ENCODE data around the gene FBXL13. TPM values are rescaled to one million over a fixed set of nuclear protein-coding genes. Genes with fewer than 3 reads are reported as not detected.
"Not testable (repeated sequence)": the region's sequence is repeated elsewhere in the genome, so short reads cannot be mapped to it uniquely, and the experiment has no call there.

Gene FBXL13
- total and polyA plus RNA-seq, 10 of the 15 experiments (the other 5 are each of a cell fraction or from before 2014, with no cell fraction given), result 0.08 to 0.95 (median 0.28) TPM; not detected in 2

- CTCF ChIA-PET, result interaction anchor here (1.0 to 1.2 kb wide), 2 partner anchors 10 to 13 kb away, joined by 3 read pairs; no protein-coding TSS in a partner anchor
- FAIRE-seq (no peak), ATAC-seq (no peak), DNase-seq (ENCODE audit: low read depth, low spot score) (no peak)
- Histone ChIP-seq H3K27ac (ENCODE audit: control insufficient read depth, insufficient read depth) (no peak overlapping the region), H3K27me3 (replicated peaks in 1 of 2; ENCODE audit: control insufficient read depth in 2 of 2, insufficient read depth in 2 of 2, low read length in 1 of 2) (no peaks in the 10 kb centered on the region), H3K4me1 (ENCODE audit: control insufficient read depth, insufficient read depth, low read length) (no peaks in the 10 kb centered on the region), H3K4me2 (ENCODE audit: control insufficient read depth, insufficient read depth) (no peak overlapping the region), H2AFZ (ENCODE audit: control insufficient read depth, low read depth, low read length) (no peak overlapping the region), H3K79me2 (ENCODE audit: control insufficient read depth, insufficient read depth, low read length) (no peaks in the 10 kb centered on the region), H3K4me3 (no peak overlapping the region), H4K20me1 (ENCODE audit: control insufficient read depth, insufficient read depth) (no peaks in the 10 kb centered on the region), H3K9me3 (replicated peaks; ENCODE audit: control insufficient read depth, insufficient read depth, low read length) (no peaks in the 10 kb centered on the region), H3K9ac (ENCODE audit: control insufficient read depth, insufficient read depth, low read length) (no peak overlapping the region), H3K36me3 (ENCODE audit: control insufficient read depth in 2 of 2, insufficient read depth in 2 of 2, low read length in 1 of 2) (no peaks in the 10 kb centered on the region)
- in situ Hi-C loops (cut with MboI), result no loop called here
- WGBS (ENCODE audit: insufficient coverage, insufficient replicate concordance, low lambda C conversion rate, missing lambda C conversion rate), result 48% methylated on average over 2 of the region's 2 CpGs
- intact Hi-C loops (cut with micrococcal nuclease; ENCODE audit: unreplicated experiment), result no loop called here
- POLR2A ChIA-PET, result no interaction called here
- TF ChIP-seq IRF5 (IDR thresholded peaks at IDR 0.05; ENCODE audit: borderline replicate concordance) (no peak), MLLT1 (IDR thresholded peaks at IDR 0.05) (no peak)
- BruUV-seq (replicated peaks), result no TSS peak
- RAD21 ChIA-PET (ENCODE audit: unreplicated experiment), result no interaction called here
- SMC1A ChIA-PET (ENCODE audit: uncharacterized antibody, unreplicated experiment), result interaction anchor here (0.7 to 1.4 kb wide), 2 partner anchors 10 to 237 kb away, joined by 3 to 4 read pairs; no protein-coding TSS in a partner anchor
Observed at GRCh38 chr7:103048833-103049232, 25.8 kb downstream of the FBXL13 start.

GRCh38 chr7:103041815-103042214, 32.8 kb downstream of the FBXL13 start:
- H4K20me1 ChIP-seq (ENCODE audit: control insufficient read depth, insufficient read depth); H3K4me1 ChIP-seq (ENCODE audit: control insufficient read depth, insufficient read depth, low read length); H3K27me3 ChIP-seq (replicated peaks in 1 of 2; ENCODE audit: control insufficient read depth in 2 of 2, insufficient read depth in 2 of 2, low read length in 1 of 2); POLR2A ChIA-PET; FAIRE-seq; H2AFZ ChIP-seq (ENCODE audit: control insufficient read depth, low read depth, low read length); SMC1A ChIA-PET (ENCODE audit: uncharacterized antibody, unreplicated experiment); H3K79me2 ChIP-seq (ENCODE audit: control insufficient read depth, insufficient read depth, low read length); H3K9ac ChIP-seq (ENCODE audit: control insufficient read depth, insufficient read depth, low read length); DNase-seq (ENCODE audit: low read depth, low spot score); in situ Hi-C loops (cut with MboI); ATAC-seq; RAD21 ChIA-PET (ENCODE audit: unreplicated experiment); H3K9me3 ChIP-seq (replicated peaks; ENCODE audit: control insufficient read depth, insufficient read depth, low read length); CTCF ChIA-PET; H3K36me3 ChIP-seq (ENCODE audit: control insufficient read depth in 2 of 2, insufficient read depth in 2 of 2, low read length in 1 of 2); H3K4me3 ChIP-seq; H3K4me2 ChIP-seq (ENCODE audit: control insufficient read depth, insufficient read depth); H3K27ac ChIP-seq (ENCODE audit: control insufficient read depth, insufficient read depth); BruUV-seq (replicated peaks); intact Hi-C loops (cut with micrococcal nuclease; ENCODE audit: unreplicated experiment): not testable (repeated sequence)
- 0% methylated on average over 1 of the region's 1 CpG for WGBS (ENCODE audit: insufficient coverage, insufficient replicate concordance, low lambda C conversion rate, missing lambda C conversion rate)

GRCh38 chr7:103037823-103038739, 36.5 kb downstream of the FBXL13 start:
- ATAC-seq; H3K36me3 ChIP-seq (ENCODE audit: control insufficient read depth in 2 of 2, insufficient read depth in 2 of 2, low read length in 1 of 2); H3K9ac ChIP-seq (ENCODE audit: control insufficient read depth, insufficient read depth, low read length); H3K27ac ChIP-seq (ENCODE audit: control insufficient read depth, insufficient read depth); CTCF ChIA-PET; RAD21 ChIA-PET (ENCODE audit: unreplicated experiment); H3K4me1 ChIP-seq (ENCODE audit: control insufficient read depth, insufficient read depth, low read length); H3K27me3 ChIP-seq (replicated peaks in 1 of 2; ENCODE audit: control insufficient read depth in 2 of 2, insufficient read depth in 2 of 2, low read length in 1 of 2); H2AFZ ChIP-seq (ENCODE audit: control insufficient read depth, low read depth, low read length); POLR2A ChIA-PET; H4K20me1 ChIP-seq (ENCODE audit: control insufficient read depth, insufficient read depth); in situ Hi-C loops (cut with MboI); H3K4me2 ChIP-seq (ENCODE audit: control insufficient read depth, insufficient read depth); BruUV-seq (replicated peaks); SMC1A ChIA-PET (ENCODE audit: uncharacterized antibody, unreplicated experiment); intact Hi-C loops (cut with micrococcal nuclease; ENCODE audit: unreplicated experiment); FAIRE-seq; DNase-seq (ENCODE audit: low read depth, low spot score); H3K79me2 ChIP-seq (ENCODE audit: control insufficient read depth, insufficient read depth, low read length); H3K4me3 ChIP-seq; H3K9me3 ChIP-seq (replicated peaks; ENCODE audit: control insufficient read depth, insufficient read depth, low read length): not testable (repeated sequence)
- 62% methylated on average over 20 of the region's 20 CpGs for WGBS (ENCODE audit: insufficient coverage, insufficient replicate concordance, low lambda C conversion rate, missing lambda C conversion rate)

Data from GM12878 (cell line).